HG02938 (cell line): ENCODE results near the gene GRM8.

ENCODE experiments used
- ATAC-seq: cut with Tn5 transposase; IDR thresholded peaks from one replicate; pipeline ENCODE4 v1.9.1; 2021; ENCODE audit warnings: mild to moderate bottlenecking, moderate library complexity; ENCODE audit not compliant: unreplicated experiment

Gene GRM8

GRCh38 chr7:126398285-126398684, 854.5 kb downstream of the GRM8 start:
- no peak for ATAC-seq

- ATAC-seq: no peak
Measured at GRCh38 chr7:126394406-126394805, 858.3 kb downstream of the GRM8 start.
